Measurements from ENCODE around the gene PSME3. TPM values are rescaled to one million over a fixed set of nuclear protein-coding genes. Genes with fewer than 3 reads are reported as not detected.

Gene PSME3
- total and polyA plus RNA-seq, 2 of the 13 experiments (the other 11 are each of a cell fraction or from before 2014, with no cell fraction given): 66.3 to 135 TPM

GRCh38 chr17:42873315-42873714, 40.1 kb downstream of the PSME3 start (continued):
- TF ChIP-seq ZUFSP (CRISPR knock-in tag; IDR thresholded peaks at IDR 0.05; ENCODE audit: borderline replicate concordance): no peak
- no peak for TF ChIP-seq ZNF143 (CRISPR knock-in tag; IDR thresholded peaks at IDR 0.05)
- no peak for TF ChIP-seq ATF1 (CRISPR knock-in tag; IDR thresholded peaks at IDR 0.05)
- TF ChIP-seq MAFK (conservative IDR thresholded peaks at IDR 0.05 in 1 of 2, IDR thresholded peaks at IDR 0.05 in 1 of 2; ENCODE audit: low read length in 2 of 2): no peak
- TF ChIP-seq XRCC5 (optimal IDR thresholded peaks at IDR 0.05; ENCODE audit: low read length): peak; percentile 71
- TF ChIP-seq MEIS2 (CRISPR knock-in tag; IDR thresholded peaks at IDR 0.05): no peak
- TF ChIP-seq ZNF496 (CRISPR knock-in tag; IDR thresholded peaks at IDR 0.05; ENCODE audit: insufficient replicate concordance): no peak
- TF ChIP-seq HNF4A (CRISPR knock-in tag; IDR thresholded peaks at IDR 0.05): peak; percentile 46
- TF ChIP-seq REL (CRISPR knock-in tag; conservative IDR thresholded peaks at IDR 0.05): no peak
- no peak for TF ChIP-seq NR2F6 (IDR thresholded peaks at IDR 0.05)
- TF ChIP-seq NR2F6 (CRISPR knock-in tag; IDR thresholded peaks at IDR 0.05): no peak
- TF ChIP-seq ZNF101 (CRISPR knock-in tag; IDR thresholded peaks at IDR 0.05; ENCODE audit: borderline replicate concordance, low read depth): no peak
- no peak for TF ChIP-seq CREB1 (IDR thresholded peaks at IDR 0.05)
- no peak for TF ChIP-seq CREB1 (CRISPR knock-in tag; IDR thresholded peaks at IDR 0.05)
- TF ChIP-seq MAZ (IDR thresholded peaks at IDR 0.05; ENCODE audit: borderline replicate concordance, low read depth, low read length): no peak
- TF ChIP-seq MAZ (CRISPR knock-in tag; IDR thresholded peaks at IDR 0.05; ENCODE audit: low read depth): 0 out of 2 replicates have a peak, but pooled peaks have one; percentile 23
- 0 out of 2 replicates have a peak, but pooled peaks have one; percentile 35 for TF ChIP-seq PATZ1 (CRISPR knock-in tag; IDR thresholded peaks at IDR 0.05)
- TF ChIP-seq ZNF468 (CRISPR knock-in tag; IDR thresholded peaks at IDR 0.05): no peak
- 0 out of 2 replicates have a peak, but pooled peaks have one; percentile 20 for TF ChIP-seq RARA (CRISPR knock-in tag; IDR thresholded peaks at IDR 0.05)
- no peak for TF ChIP-seq ZNF710 (CRISPR knock-in tag; IDR thresholded peaks at IDR 0.05; ENCODE audit: borderline replicate concordance)
- TF ChIP-seq TEAD2 (CRISPR knock-in tag; IDR thresholded peaks at IDR 0.05): no peak
- TF ChIP-seq NFIB (CRISPR knock-in tag; IDR thresholded peaks at IDR 0.05; ENCODE audit: borderline replicate concordance): no peak
- no peak for TF ChIP-seq MLXIP (CRISPR knock-in tag; IDR thresholded peaks at IDR 0.05; ENCODE audit: borderline replicate concordance)
- 0 out of 2 replicates have a peak, but pooled peaks have one; percentile 33 for TF ChIP-seq GATAD2A (CRISPR knock-in tag; IDR thresholded peaks at IDR 0.05)

All from HepG2 (cell line).